Measurements from ENCODE around the gene ZNF143.
A peak's percentile ranks its signal among the peaks of the same experiment; 100 is the strongest.
"Not testable (repeated sequence)": the region's sequence is repeated elsewhere in the genome, so short reads cannot be mapped to it uniquely, and the experiment has no call there.

ZNF143 gene

GRCh38 chr11:9460322-9461062 is at the start of gene ZNF143:
Gene ZNF143, plus strand, starts transcription at chr11:9461012. Its CDS starts 10,297 bp downstream, at chr11:9471309.
- no peaks in the 10 kb centered on the region for H3K27me3 Mint-ChIP-seq (ENCODE audit: low read depth)
- H3K4me3 Mint-ChIP-seq = peak within 1 kb of the TSS; percentile 98
- peak within 1 kb of the TSS; percentile 98 for H3K27ac Mint-ChIP-seq
- H3K4me1 Mint-ChIP-seq (ENCODE audit: low read depth) = peaks cover 19% of the 10 kb centered on the region
- no peaks in the 10 kb centered on the region for H3K9me3 Mint-ChIP-seq
- H3K36me3 Mint-ChIP-seq (ENCODE audit: low read depth) = peaks cover 14% of the 10 kb centered on the region

- Mint-ChIP-seq H3K27ac (no peak overlapping the region), H3K9me3 (no peaks in the 10 kb centered on the region), H3K4me1 (ENCODE audit: low read depth) (no peaks in the 10 kb centered on the region), H3K4me3 (no peak overlapping the region), H3K36me3 (ENCODE audit: low read depth) (peaks cover 40% of the 10 kb centered on the region), H3K27me3 (ENCODE audit: low read depth) (no peaks in the 10 kb centered on the region)
These were observed 32.1 kb upstream of the ZNF143 start for GRCh38 chr11:9428706-9429105.

- no peaks in the 10 kb centered on the region for H3K9me3 Mint-ChIP-seq
- peaks cover 4% of the 10 kb centered on the region for H3K4me1 Mint-ChIP-seq (ENCODE audit: low read depth)
- H3K4me3 Mint-ChIP-seq = no peak overlapping the region
- H3K27ac Mint-ChIP-seq = no peak overlapping the region
- peaks cover 47% of the 10 kb centered on the region for H3K36me3 Mint-ChIP-seq (ENCODE audit: low read depth)
- H3K27me3 Mint-ChIP-seq (ENCODE audit: low read depth) = no peaks in the 10 kb centered on the region
These were observed 22.2 kb upstream of the ZNF143 start for GRCh38 chr11:9438611-9439010.

- Mint-ChIP-seq H3K27me3 (ENCODE audit: low read depth) (no peaks in the 10 kb centered on the region), H3K9me3 (peaks cover 2% of the 10 kb centered on the region), H3K4me1 (ENCODE audit: low read depth) (peaks cover 5% of the 10 kb centered on the region), H3K36me3 (ENCODE audit: low read depth) (peaks cover 28% of the 10 kb centered on the region), H3K27ac (no peak overlapping the region), H3K4me3 (no peak overlapping the region)
These were observed 14.6 kb upstream of the ZNF143 start for GRCh38 chr11:9446230-9446629.

- Mint-ChIP-seq H3K4me1 (ENCODE audit: low read depth) (peaks cover 5% of the 10 kb centered on the region), H3K27ac (no peak overlapping the region), H3K27me3 (ENCODE audit: low read depth) (no peaks in the 10 kb centered on the region), H3K4me3 (no peak overlapping the region), H3K9me3 (peaks cover 13% of the 10 kb centered on the region), H3K36me3 (ENCODE audit: low read depth) (peaks cover 24% of the 10 kb centered on the region)
These were observed 12.0 kb upstream of the ZNF143 start for GRCh38 chr11:9448576-9449352.

GRCh38 chr11:9452023-9452422 is 8.8 kb upstream of the ZNF143 start:
- H3K9me3 Mint-ChIP-seq = peaks cover 13% of the 10 kb centered on the region
- not testable (repeated sequence) for H3K4me1 Mint-ChIP-seq (ENCODE audit: low read depth); H3K27me3 Mint-ChIP-seq (ENCODE audit: low read depth); H3K4me3 Mint-ChIP-seq; H3K27ac Mint-ChIP-seq
- H3K36me3 Mint-ChIP-seq (ENCODE audit: low read depth) = peaks cover 14% of the 10 kb centered on the region

- Mint-ChIP-seq H3K36me3 (ENCODE audit: low read depth) (peaks cover 17% of the 10 kb centered on the region), H3K27ac (no peak overlapping the region), H3K9me3 (peaks cover 13% of the 10 kb centered on the region), H3K4me1 (ENCODE audit: low read depth) (peaks cover 5% of the 10 kb centered on the region), H3K4me3 (no peak overlapping the region), H3K27me3 (ENCODE audit: low read depth) (no peaks in the 10 kb centered on the region)
These were observed 5.1 kb upstream of the ZNF143 start for GRCh38 chr11:9455722-9456121.

GRCh38 chr11:9459667-9460321 is 1.0 kb upstream of the ZNF143 start:
- peak overlapping the region; percentile 98 for H3K4me3 Mint-ChIP-seq
- peaks cover 19% of the 10 kb centered on the region for H3K4me1 Mint-ChIP-seq (ENCODE audit: low read depth)
- H3K9me3 Mint-ChIP-seq = no peaks in the 10 kb centered on the region
- peak overlapping the region; percentile 98 for H3K27ac Mint-ChIP-seq
- H3K27me3 Mint-ChIP-seq (ENCODE audit: low read depth) = no peaks in the 10 kb centered on the region
- H3K36me3 Mint-ChIP-seq (ENCODE audit: low read depth) = peaks cover 14% of the 10 kb centered on the region

GRCh38 chr11:9461063-9461759 is 399 bp downstream of the ZNF143 start:
- peak overlapping the region; percentile 98 for H3K27ac Mint-ChIP-seq
- peak overlapping the region; percentile 98 for H3K4me3 Mint-ChIP-seq
- no peaks in the 10 kb centered on the region for H3K27me3 Mint-ChIP-seq (ENCODE audit: low read depth)
- H3K4me1 Mint-ChIP-seq (ENCODE audit: low read depth) = peaks cover 19% of the 10 kb centered on the region
- H3K9me3 Mint-ChIP-seq = no peaks in the 10 kb centered on the region
- H3K36me3 Mint-ChIP-seq (ENCODE audit: low read depth) = peaks cover 14% of the 10 kb centered on the region

- peaks cover 21% of the 10 kb centered on the region for H3K4me1 Mint-ChIP-seq (ENCODE audit: low read depth)
- peaks cover 14% of the 10 kb centered on the region for H3K36me3 Mint-ChIP-seq (ENCODE audit: low read depth)
- no peaks in the 10 kb centered on the region for H3K9me3 Mint-ChIP-seq
- peak overlapping the region; percentile 92 for H3K27ac Mint-ChIP-seq
- peak overlapping the region; percentile 88 for H3K4me3 Mint-ChIP-seq
- no peaks in the 10 kb centered on the region for H3K27me3 Mint-ChIP-seq (ENCODE audit: low read depth)
These were observed 935 bp downstream of the ZNF143 start for GRCh38 chr11:9461760-9462134.

- no peaks in the 10 kb centered on the region for H3K27me3 Mint-ChIP-seq (ENCODE audit: low read depth)
- H3K27ac Mint-ChIP-seq = peak overlapping the region; percentile 92
- H3K36me3 Mint-ChIP-seq (ENCODE audit: low read depth) = peaks cover 14% of the 10 kb centered on the region
- no peaks in the 10 kb centered on the region for H3K9me3 Mint-ChIP-seq
- H3K4me1 Mint-ChIP-seq (ENCODE audit: low read depth) = peaks cover 21% of the 10 kb centered on the region
- peak overlapping the region; percentile 88 for H3K4me3 Mint-ChIP-seq
These were observed 1.5 kb downstream of the ZNF143 start for GRCh38 chr11:9462172-9462799.

GRCh38 chr11:9462806-9463537 is 2.2 kb downstream of the ZNF143 start:
- no peaks in the 10 kb centered on the region for H3K9me3 Mint-ChIP-seq
- H3K36me3 Mint-ChIP-seq (ENCODE audit: low read depth) = peaks cover 17% of the 10 kb centered on the region
- peak overlapping the region; percentile 88 for H3K4me3 Mint-ChIP-seq
- H3K4me1 Mint-ChIP-seq (ENCODE audit: low read depth) = peaks cover 24% of the 10 kb centered on the region
- peak overlapping the region; percentile 90 for H3K27ac Mint-ChIP-seq
- no peaks in the 10 kb centered on the region for H3K27me3 Mint-ChIP-seq (ENCODE audit: low read depth)

GRCh38 chr11:9470765-9471164 is 10.0 kb downstream of the ZNF143 start:
- Mint-ChIP-seq H3K4me1 (ENCODE audit: low read depth) (peaks cover 8% of the 10 kb centered on the region), H3K4me3 (no peak overlapping the region), H3K27me3 (ENCODE audit: low read depth) (no peaks in the 10 kb centered on the region), H3K36me3 (ENCODE audit: low read depth) (peaks cover 27% of the 10 kb centered on the region), H3K27ac (no peak overlapping the region), H3K9me3 (no peaks in the 10 kb centered on the region)

All from T-helper 1 cell treated with Interleukin-12 subunit alpha and Interleukin-12 subunit beta and Interleukin-4 antibody, amounts not matched to agents 30 μg/mL and 1 μg/mL, for 36 hours (primary cell).